Activated naive CD8-positive, alpha-beta T cell treated with anti-CD3 and anti-CD28 coated beads, Interleukin-2, amount 50 U/mL, for 24 hours (primary cell): ENCODE measurements around the gene NECAB3.

ENCODE experiments used
- ATAC-seq: fragments of 150-1000 bp; cut with Tn5 transposase; one replicate; pipeline ENCODE4 v1.10.0; 2021
- DNase-seq: peaks from one replicate; pipeline ENCODE4 v3.0.0; 2021
- H3K27ac Mint-ChIP-seq: one replicate; pipeline ENCODE4 v1.8.0; 2021; ENCODE audit warnings: mild to moderate bottlenecking, mixed read lengths
- H3K27me3 Mint-ChIP-seq: one replicate; pipeline ENCODE4 v1.8.0; 2021; ENCODE audit warnings: mixed read lengths
- H3K36me3 Mint-ChIP-seq: one replicate; pipeline ENCODE4 v1.8.0; 2021; ENCODE audit warnings: low read depth, mixed read lengths
- H3K4me1 Mint-ChIP-seq: one replicate; pipeline ENCODE4 v1.8.0; 2021; ENCODE audit warnings: mixed read lengths
- H3K4me3 Mint-ChIP-seq: one replicate; pipeline ENCODE4 v1.8.0; 2021; ENCODE audit warnings: mild to moderate bottlenecking, moderate library complexity, mixed read lengths
- H3K9me3 Mint-ChIP-seq: one replicate; pipeline ENCODE4 v1.8.0; 2021; ENCODE audit warnings: mixed read lengths

Gene NECAB3

DNA sequence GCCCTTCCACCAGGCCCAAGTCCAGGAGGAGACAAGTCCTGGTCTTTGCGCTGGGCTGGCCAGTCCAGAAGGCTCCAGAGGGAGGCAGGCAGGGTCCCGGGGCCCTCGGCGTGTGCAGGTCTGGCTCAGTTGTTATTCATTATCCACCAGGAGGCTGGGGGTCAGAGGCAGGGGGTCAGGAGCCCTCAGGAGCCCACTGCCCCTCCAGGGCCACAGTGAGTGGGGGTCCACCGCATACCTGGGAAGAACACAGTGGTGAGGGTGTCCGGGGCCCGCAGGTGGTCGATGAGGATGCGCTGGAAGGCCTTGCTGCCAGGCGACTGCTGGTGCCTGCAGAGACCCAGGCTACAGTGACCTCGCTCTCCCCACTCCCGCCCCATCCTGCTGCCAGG, 16.5 kb downstream of the NECAB3 start:
- DNase-seq (no peak), ATAC-seq (no peak)
- no peak overlapping the region for H3K27ac Mint-ChIP-seq
- H3K9me3 Mint-ChIP-seq: no peaks in the 10 kb centered on the region
- no peaks in the 10 kb centered on the region for H3K27me3 Mint-ChIP-seq
- H3K36me3 Mint-ChIP-seq: no peaks in the 10 kb centered on the region
- no peak overlapping the region for H3K4me3 Mint-ChIP-seq
- H3K4me1 Mint-ChIP-seq: peaks cover 9% of the 10 kb centered on the region

DNA sequence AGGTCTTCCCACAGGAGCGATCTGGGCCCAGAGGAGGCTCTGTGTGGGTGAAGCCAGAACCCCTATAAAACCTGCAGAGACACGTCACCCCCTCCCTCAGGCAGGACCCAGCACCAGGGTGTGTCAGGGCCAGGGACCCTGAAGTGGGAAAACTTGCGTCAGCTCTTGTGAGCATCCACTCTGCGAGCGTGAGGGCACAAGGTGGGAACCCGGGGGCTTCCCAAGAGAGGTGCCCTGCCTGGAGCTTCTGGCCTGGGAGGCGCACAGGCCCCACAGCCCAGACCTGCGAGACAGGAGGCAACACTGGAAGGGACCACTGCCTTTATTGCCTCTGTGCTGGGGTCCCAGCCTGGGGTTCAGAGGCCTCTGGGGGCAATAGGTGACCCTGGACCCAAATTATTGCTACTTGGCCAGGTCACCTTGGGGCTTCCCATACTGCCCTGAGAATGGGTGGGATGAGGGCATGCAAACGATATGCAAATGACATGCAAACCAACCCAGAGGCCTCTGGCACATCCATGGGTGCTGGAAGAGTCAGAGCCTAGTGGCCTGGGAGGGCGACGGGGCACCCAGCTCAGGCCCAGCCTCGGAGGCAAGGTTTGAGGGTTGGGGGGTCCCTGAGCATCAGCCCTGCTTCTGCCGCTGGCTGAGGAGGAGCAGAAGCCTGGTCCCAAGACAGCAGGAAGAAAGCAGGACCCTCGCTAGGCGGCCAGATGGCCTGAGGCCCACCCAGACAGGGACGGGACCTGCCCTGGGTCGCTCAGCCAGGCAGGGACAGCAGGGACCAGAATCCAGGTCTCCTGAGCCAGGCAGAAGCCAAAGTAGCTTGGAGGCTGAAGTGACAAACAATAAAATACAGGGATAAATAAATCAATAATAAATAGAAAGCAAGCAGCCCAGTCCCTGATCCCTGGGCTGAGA, 17.2 kb downstream of the NECAB3 start:
- no peaks in the 10 kb centered on the region for H3K36me3 Mint-ChIP-seq

GRCh38 chr20:33656010-33656782, 18.0 kb downstream of the NECAB3 start:
- no peak for ATAC-seq
- H3K9me3 Mint-ChIP-seq: no peaks in the 10 kb centered on the region
- DNase-seq: no peak
- H3K27ac Mint-ChIP-seq: no peak overlapping the region
- peaks cover 17% of the 10 kb centered on the region for H3K4me1 Mint-ChIP-seq
- H3K27me3 Mint-ChIP-seq: no peaks in the 10 kb centered on the region
- H3K4me3 Mint-ChIP-seq: no peak overlapping the region
- H3K36me3 Mint-ChIP-seq: no peaks in the 10 kb centered on the region

More for the DNA sequence above, 17.2 kb downstream of the NECAB3 start:
- Mint-ChIP-seq H3K4me3 (no peak overlapping the region), H3K27me3 (no peaks in the 10 kb centered on the region), H3K27ac (no peak overlapping the region), H3K4me1 (peaks cover 12% of the 10 kb centered on the region), H3K9me3 (no peaks in the 10 kb centered on the region)
- ATAC-seq (no peak), DNase-seq (no peak)

- DNase-seq: no peak
- no peaks in the 10 kb centered on the region for H3K9me3 Mint-ChIP-seq
- no peak overlapping the region for H3K4me3 Mint-ChIP-seq
- H3K36me3 Mint-ChIP-seq: no peaks in the 10 kb centered on the region
- H3K4me1 Mint-ChIP-seq: peaks cover 17% of the 10 kb centered on the region
- no peaks in the 10 kb centered on the region for H3K27me3 Mint-ChIP-seq
- H3K27ac Mint-ChIP-seq: no peak overlapping the region
- ATAC-seq: no peak
Observed at GRCh38 chr20:33655164-33655563, 19.1 kb downstream of the NECAB3 start.

- Mint-ChIP-seq H3K36me3 (no peaks in the 10 kb centered on the region), H3K27ac (no peak overlapping the region), H3K4me1 (peaks cover 20% of the 10 kb centered on the region), H3K9me3 (no peaks in the 10 kb centered on the region), H3K27me3 (no peaks in the 10 kb centered on the region), H3K4me3 (no peak overlapping the region)
- no peak for DNase-seq
- no peak for ATAC-seq
Observed at GRCh38 chr20:33654680-33655161, 19.5 kb downstream of the NECAB3 start.

- H3K9me3 Mint-ChIP-seq: no peaks in the 10 kb centered on the region
- H3K27me3 Mint-ChIP-seq: no peaks in the 10 kb centered on the region
- no peak overlapping the region for H3K4me3 Mint-ChIP-seq
- no peak for DNase-seq
- ATAC-seq: no peak
- no peak overlapping the region for H3K27ac Mint-ChIP-seq
- H3K4me1 Mint-ChIP-seq: peaks cover 26% of the 10 kb centered on the region
- H3K36me3 Mint-ChIP-seq: no peaks in the 10 kb centered on the region
Observed at GRCh38 chr20:33653900-33654596, 20.2 kb downstream of the NECAB3 start.

DNA sequence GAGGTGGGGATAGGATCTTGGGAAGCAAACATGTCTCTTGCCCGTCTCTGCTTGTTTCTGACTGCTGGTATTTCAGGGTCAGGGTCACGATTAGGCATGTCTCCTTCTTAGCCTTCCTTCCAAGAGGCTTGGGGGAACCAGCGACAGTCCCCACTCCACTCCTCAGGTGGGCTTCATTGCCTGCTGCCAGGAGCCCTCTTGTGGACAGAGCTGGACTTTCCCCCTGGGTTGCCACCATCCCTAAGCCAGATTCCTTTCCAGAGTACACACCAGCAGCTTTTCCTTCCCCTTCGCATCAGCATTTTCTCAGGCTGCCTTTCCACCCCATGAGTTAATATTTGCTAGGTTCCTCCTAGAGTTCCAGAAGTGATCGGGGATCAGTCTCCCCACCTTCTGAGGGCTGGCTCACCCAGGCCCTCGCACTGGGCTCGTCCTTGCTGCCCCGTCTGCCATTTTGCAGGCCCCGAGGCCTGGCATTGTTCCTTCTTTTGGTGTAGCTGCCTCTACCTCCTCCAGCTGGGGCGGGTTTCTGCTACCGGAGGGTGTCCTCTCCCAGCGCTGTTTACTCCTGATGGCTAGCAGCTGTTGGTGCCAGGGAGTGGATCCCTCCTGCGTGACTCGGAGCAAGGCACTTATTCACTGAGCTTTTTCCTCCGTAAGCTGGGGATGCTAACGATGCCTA, 20.9 kb downstream of the NECAB3 start:
- no peaks in the 10 kb centered on the region for H3K27me3 Mint-ChIP-seq
- no peak overlapping the region for H3K4me3 Mint-ChIP-seq
- ATAC-seq (peak; percentile 52), DNase-seq (peak; percentile 55)
- no peaks in the 10 kb centered on the region for H3K36me3 Mint-ChIP-seq
- H3K27ac Mint-ChIP-seq: no peak overlapping the region
- peaks cover 27% of the 10 kb centered on the region for H3K4me1 Mint-ChIP-seq
- H3K9me3 Mint-ChIP-seq: no peaks in the 10 kb centered on the region

GRCh38 chr20:33651562-33652048, 22.6 kb downstream of the NECAB3 start:
- no peak overlapping the region for H3K4me3 Mint-ChIP-seq
- peaks cover 33% of the 10 kb centered on the region for H3K4me1 Mint-ChIP-seq
- no peaks in the 10 kb centered on the region for H3K9me3 Mint-ChIP-seq
- no peak overlapping the region for H3K27ac Mint-ChIP-seq
- ATAC-seq: no peak
- no peak for DNase-seq
- H3K36me3 Mint-ChIP-seq: no peaks in the 10 kb centered on the region
- H3K27me3 Mint-ChIP-seq: no peaks in the 10 kb centered on the region

DNA sequence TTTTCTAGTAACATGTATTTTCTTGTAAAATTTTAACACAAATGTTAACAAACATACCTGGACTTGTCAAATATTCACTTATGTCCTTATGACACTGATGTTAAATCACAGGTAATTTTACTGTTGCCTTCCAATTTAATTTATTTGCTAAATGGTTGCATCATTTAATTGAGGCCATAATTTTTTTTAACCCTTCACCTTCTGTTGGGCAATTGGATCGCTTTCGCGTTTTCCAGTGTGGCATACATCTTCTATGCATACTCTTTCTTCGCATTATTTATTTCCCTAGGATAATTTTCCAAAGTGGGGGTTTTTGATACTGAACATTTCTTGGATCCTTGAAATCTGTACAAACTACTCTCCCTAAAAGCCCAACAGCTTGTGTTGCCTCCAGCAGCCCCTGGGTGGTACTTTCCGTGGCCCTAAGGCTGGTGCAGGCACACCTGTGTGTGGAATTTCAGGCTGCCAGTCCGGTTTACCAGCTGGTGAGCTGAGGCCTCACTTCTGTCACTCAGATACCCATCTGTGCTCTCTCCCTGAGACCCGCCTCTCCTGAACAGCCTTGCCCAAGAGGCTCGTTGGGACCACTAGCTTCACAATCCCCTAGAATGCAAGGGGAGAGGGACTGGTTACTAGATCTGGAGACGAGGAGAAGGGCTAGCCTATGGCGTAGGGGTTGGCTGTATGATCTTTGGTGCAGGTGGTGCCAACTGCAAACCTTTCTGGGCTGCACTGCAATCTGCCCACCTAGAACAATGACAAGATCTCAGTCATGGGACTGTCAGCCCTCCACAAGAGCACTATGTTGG, 23.3 kb downstream of the NECAB3 start:
- H3K27ac Mint-ChIP-seq: no peak overlapping the region
- H3K4me3 Mint-ChIP-seq: no peak overlapping the region

GRCh38 chr20:33650111-33650752, 24.0 kb downstream of the NECAB3 start:
- Mint-ChIP-seq H3K4me1 (peaks cover 33% of the 10 kb centered on the region), H3K9me3 (no peaks in the 10 kb centered on the region), H3K4me3 (no peak overlapping the region), H3K36me3 (peaks cover 3% of the 10 kb centered on the region), H3K27me3 (no peaks in the 10 kb centered on the region), H3K27ac (no peak overlapping the region)
- ATAC-seq (no peak), DNase-seq (no peak)

More for the DNA sequence above, 23.3 kb downstream of the NECAB3 start:
- H3K9me3 Mint-ChIP-seq: no peaks in the 10 kb centered on the region
- H3K36me3 Mint-ChIP-seq: no peaks in the 10 kb centered on the region
- ATAC-seq (no peak), DNase-seq (no peak)
- H3K4me1 Mint-ChIP-seq: peaks cover 33% of the 10 kb centered on the region
- H3K27me3 Mint-ChIP-seq: no peaks in the 10 kb centered on the region

GRCh38 chr20:33649201-33649681, 25.0 kb downstream of the NECAB3 start:
- ATAC-seq (no peak), DNase-seq (no peak)
- Mint-ChIP-seq H3K4me3 (no peak overlapping the region), H3K27me3 (no peaks in the 10 kb centered on the region), H3K27ac (no peak overlapping the region), H3K4me1 (peaks cover 33% of the 10 kb centered on the region), H3K9me3 (no peaks in the 10 kb centered on the region), H3K36me3 (peaks cover 3% of the 10 kb centered on the region)

DNA sequence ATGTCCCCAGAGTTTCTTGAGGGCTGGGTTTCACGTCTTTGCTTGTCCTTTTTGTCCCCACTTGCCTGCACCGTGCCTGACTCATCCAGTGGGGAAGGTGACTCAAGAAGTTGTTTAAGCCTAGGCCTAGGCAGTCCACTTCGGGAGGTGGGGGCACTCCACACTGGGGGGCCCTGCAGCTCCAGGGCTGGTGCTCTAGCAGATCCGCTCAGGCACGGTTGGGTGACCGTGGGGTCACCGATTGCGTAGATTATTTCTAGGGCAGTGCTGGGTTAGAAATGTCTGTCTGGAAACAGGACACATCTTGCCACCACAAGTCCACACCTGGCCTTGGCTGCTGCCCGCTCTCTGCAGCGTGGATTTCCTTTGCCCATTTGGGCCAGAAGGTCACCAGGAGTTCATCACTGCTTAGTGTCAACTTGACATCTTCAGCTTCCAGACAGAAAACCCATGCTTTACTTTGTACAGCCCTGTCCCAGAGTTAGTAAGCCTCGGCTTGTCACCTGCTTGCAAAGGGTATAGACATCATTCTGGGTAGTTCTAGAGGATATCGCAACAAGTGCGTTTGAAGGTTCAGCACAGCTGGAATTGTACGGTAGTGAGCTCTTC, 25.7 kb downstream of the NECAB3 start:
- DNase-seq: no peak
- H3K27ac Mint-ChIP-seq: no peak overlapping the region
- H3K4me3 Mint-ChIP-seq: no peak overlapping the region
- no peaks in the 10 kb centered on the region for H3K27me3 Mint-ChIP-seq
- no peak for ATAC-seq
- H3K36me3 Mint-ChIP-seq: peaks cover 3% of the 10 kb centered on the region
- no peaks in the 10 kb centered on the region for H3K9me3 Mint-ChIP-seq
- peaks cover 33% of the 10 kb centered on the region for H3K4me1 Mint-ChIP-seq
